Keratinocyte (primary cell): ENCODE results near the gene DIS3L2. TPM values are rescaled to one million over a fixed set of nuclear protein-coding genes. Genes with fewer than 3 reads are reported as not detected.
A peak's percentile ranks its signal among the peaks of the same experiment; 100 is the strongest.

ENCODE experiments used
- DNase-seq: peaks from one replicate; pipeline ENCODE4 v3.0.0-alpha.2; 2011; ENCODE audit warnings: low read depth, missing footprints, low spot score
- FAIRE-seq: peaks from 2 replicates; lab custom pipeline; 2011; peaks lifted over from hg19 to GRCh38; lab: Jason Lieb, UNC
- H2AFZ ChIP-seq: 2 replicates; pipeline ENCODE4 v1.6.0; 2012; ENCODE audit warnings: low read length, control low read depth, inconsistent platforms; ENCODE audit not compliant: control insufficient read depth
- H3K27ac ChIP-seq: 2 replicates; pipeline ENCODE4 v1.5.1; 2011; ENCODE audit warnings: low read length; ENCODE audit not compliant: control insufficient read depth, insufficient read depth
- H3K27me3 ChIP-seq: 3 replicates; pipeline ENCODE4 v1.6.0; 2011; ENCODE audit warnings: low read length; ENCODE audit not compliant: control insufficient read depth, insufficient read depth; ENCODE audit errors: extremely low read depth
- H3K36me3 ChIP-seq, 2 experiments: 2 replicates in 1 of 2; 3 replicates in 1 of 2; pipeline ENCODE4 v1.5.1; 2011; ENCODE audit warnings: low read length in 2 of 2, mild to moderate bottlenecking in 1 of 2; ENCODE audit not compliant: control insufficient read depth in 2 of 2, insufficient read depth in 2 of 2; ENCODE audit errors: extremely low read depth in 1 of 2
- H3K4me1 ChIP-seq: 3 replicates; pipeline ENCODE4 v1.5.1; 2011; ENCODE audit warnings: low read length; ENCODE audit not compliant: control insufficient read depth, insufficient read depth; ENCODE audit errors: extremely low read depth
- H3K4me2 ChIP-seq: 3 replicates; pipeline ENCODE4 v1.6.0; 2011; ENCODE audit warnings: low read depth, low read length; ENCODE audit not compliant: control insufficient read depth, insufficient read depth; ENCODE audit errors: extremely low read depth
- H3K4me3 ChIP-seq, 3 experiments: fragments of 200-600 bp in 1 of 3; sonication (generic) in 1 of 3; 2 replicates in 2 of 3; 3 replicates in 1 of 3; pipeline ENCODE4 v1.5.1; 2011 to 2016; ENCODE audit warnings: low read length in 3 of 3, mild to moderate bottlenecking in 3 of 3, control low read depth in 2 of 3, inconsistent platforms in 1 of 3, low read depth in 1 of 3, mixed read lengths in 1 of 3, mixed run types in 1 of 3, moderate library complexity in 1 of 3; ENCODE audit not compliant: control insufficient read depth in 2 of 3, insufficient read depth in 2 of 3; ENCODE audit errors: extremely low read depth in 1 of 3
- H3K79me2 ChIP-seq: 2 replicates; pipeline ENCODE4 v1.6.0; 2012; ENCODE audit warnings: low read length; ENCODE audit not compliant: control insufficient read depth, insufficient read depth
- H3K9ac ChIP-seq: 3 replicates; pipeline ENCODE4 v1.6.0; 2011; ENCODE audit warnings: low read length; ENCODE audit not compliant: control insufficient read depth, insufficient read depth; ENCODE audit errors: extremely low read depth
- H3K9me1 ChIP-seq: 3 replicates; pipeline ENCODE4 v1.6.0; 2011; ENCODE audit warnings: low read length; ENCODE audit not compliant: control insufficient read depth, insufficient read depth; ENCODE audit errors: extremely low read depth
- H3K9me3 ChIP-seq: 2 replicates; pipeline ENCODE4 v1.5.1; 2012; ENCODE audit warnings: low read depth, low read length; ENCODE audit not compliant: control insufficient read depth
- H4K20me1 ChIP-seq: 3 replicates; pipeline ENCODE4 v1.6.0; 2011; ENCODE audit warnings: low read length; ENCODE audit not compliant: control insufficient read depth, insufficient read depth; ENCODE audit errors: extremely low read depth
- CTCF ChIP-seq, 3 experiments: IDR thresholded peaks in 1 of 3; conservative IDR thresholded peaks in 1 of 3; optimal IDR thresholded peaks in 1 of 3; 2 replicates in 2 of 3; 3 replicates in 1 of 3; pipeline versions ENCODE3 to v1.5.1; 2011; ENCODE audit warnings: low read length in 3 of 3, mild to moderate bottlenecking in 3 of 3, moderate library complexity in 2 of 3, control low read depth in 1 of 3, inconsistent platforms in 1 of 3; ENCODE audit not compliant: insufficient read depth in 2 of 3; ENCODE audit errors: extremely low read depth in 1 of 3
- EZH2 ChIP-seq: IDR thresholded peaks from one replicate; pipeline ENCODE4 v1.6.1; 2012; ENCODE audit warnings: inconsistent platforms, mild to moderate bottlenecking, low read length, moderate library complexity
- dilution Hi-C: fragments of 300-500 bp; cut with MboI; formaldehyde crosslinking; loops from one replicate; pipeline ENCODE4 v1.7.0; 2020; ENCODE audit warnings: low sequenced_read_pairs; ENCODE audit not compliant: extremely low pct_ligation_motif_present
- polyA plus RNA-seq, 5 experiments: library from polyadenylated mRNA; depleted of rRNA in 3 of 5; stranded (reverse) in 3 of 5; stranded (forward) in 1 of 5; unstranded in 1 of 5; fragments of >200 nt; gene quantifications; 1 replicate in 1 of 5; 2 replicates in 3 of 5; 3 replicates in 1 of 5; pipeline versions ENCODE4 v1.2.1 to v1.2.3, GENCODE V29; 2011 to 2012; ENCODE audit warnings: missing spikeins in 2 of 5, low read depth in 1 of 5, low replicate concordance in 1 of 5

Gene DIS3L2
- polyA plus RNA-seq, 1 donor (not counting 4 experiments of a cell fraction or from before 2014, with no cell fraction given) = 8.6 TPM

- DNase-seq (no peak), FAIRE-seq (peak; percentile 34)
- Histone ChIP-seq H3K4me3 (no peak overlapping the region), H3K36me3 (no peaks in the 10 kb centered on the region), H3K27me3 (no peaks in the 10 kb centered on the region), H3K4me1 (peaks cover 19% of the 10 kb centered on the region), H3K27ac (no peak overlapping the region), H3K9me3 (no peaks in the 10 kb centered on the region), H2AFZ (no peak overlapping the region), H3K79me2 (peaks cover 70% of the 10 kb centered on the region), H4K20me1 (no peaks in the 10 kb centered on the region), H3K4me2 (no peak overlapping the region), H3K9ac (no peak overlapping the region), H3K9me1 (no peaks in the 10 kb centered on the region)
- dilution Hi-C loops = no loop called here
- no peak for TF ChIP-seq EZH2
- no peak for TF ChIP-seq CTCF (optimal IDR thresholded peaks at IDR 0.05 in 1 of 3, IDR thresholded peaks at IDR 0.05 in 1 of 3, conservative IDR thresholded peaks at IDR 0.05 in 1 of 3; ENCODE audit: extremely low read depth in 1 of 3, insufficient read depth in 2 of 3, low read length in 3 of 3)
Observed at GRCh38 chr2:231965102-231965501, 3.6 kb downstream of the DIS3L2 start.

DNA sequence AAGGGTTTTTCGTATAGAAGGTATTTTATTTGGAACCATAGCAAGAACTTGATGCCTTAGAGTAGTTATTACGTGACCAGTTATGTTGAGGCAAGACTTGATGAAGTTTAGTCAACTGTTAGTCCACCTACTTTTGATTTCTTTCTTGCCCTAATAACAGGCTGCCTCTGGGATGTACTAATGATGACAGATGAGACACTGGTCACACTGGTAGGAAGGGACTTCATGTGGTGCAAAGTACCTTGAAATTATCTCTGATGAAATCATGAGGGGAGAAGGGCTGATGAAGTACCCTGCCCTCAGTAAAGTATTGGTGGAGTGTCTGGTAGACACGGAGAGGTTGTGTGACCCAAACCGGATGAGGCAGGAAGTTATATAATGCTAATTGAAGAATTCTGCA lies 5.4 kb downstream of the DIS3L2 start:
- Histone ChIP-seq H3K27ac (no peak overlapping the region), H3K4me2 (no peak overlapping the region), H3K36me3 (no peaks in the 10 kb centered on the region), H3K9ac (no peak overlapping the region), H3K79me2 (peaks cover 76% of the 10 kb centered on the region), H2AFZ (no peak overlapping the region), H3K4me3 (no peak overlapping the region), H4K20me1 (no peaks in the 10 kb centered on the region), H3K9me1 (no peaks in the 10 kb centered on the region), H3K27me3 (no peaks in the 10 kb centered on the region), H3K4me1 (peaks cover 16% of the 10 kb centered on the region), H3K9me3 (no peaks in the 10 kb centered on the region)
- no peak for FAIRE-seq
- dilution Hi-C loops = no loop called here
- no peak for DNase-seq
- no peak for TF ChIP-seq EZH2
- no peak for TF ChIP-seq CTCF (optimal IDR thresholded peaks at IDR 0.05 in 1 of 3, IDR thresholded peaks at IDR 0.05 in 1 of 3, conservative IDR thresholded peaks at IDR 0.05 in 1 of 3; ENCODE audit: extremely low read depth in 1 of 3, insufficient read depth in 2 of 3, low read length in 3 of 3)
